HepG2 (cell line): Measurements from ENCODE around the gene RCOR1. TPM values are rescaled to one million over a fixed set of nuclear protein-coding genes. Genes with fewer than 3 reads are reported as not detected.

Experiments
- ETV5 ChIP-seq: IDR thresholded peaks from 2 replicates; pipeline ENCODE4 v1.6.1; 2018; ENCODE audit warnings: missing biosample characterization, missing genetic modification reagents, inconsistent platforms, borderline replicate concordance
- FOXK2 ChIP-seq: fragments of 450-650 bp; IDR thresholded peaks from 2 replicates; pipeline ENCODE4 v1.6.1; 2016
- LBX2 ChIP-seq: sonication (generic); formaldehyde crosslinking; IDR thresholded peaks from 2 replicates; pipeline ENCODE4 v1.5.0; 2020; ENCODE audit warnings: missing genetic modification reagents, mild to moderate bottlenecking, borderline replicate concordance
- NFE2L1 ChIP-seq: sonication (generic); formaldehyde crosslinking; IDR thresholded peaks from 2 replicates; pipeline ENCODE4 v1.4.0; 2020; ENCODE audit warnings: missing genetic modification reagents, mild to moderate bottlenecking, borderline replicate concordance
- REST ChIP-seq, 2 experiments: IDR thresholded peaks; 2 replicates each; pipeline ENCODE4 v1.6.1; 2011 to 2012; ENCODE audit warnings: low read length in 2 of 2, borderline replicate concordance in 1 of 2, low read depth in 1 of 2, mild to moderate bottlenecking in 1 of 2, moderate library complexity in 1 of 2
- SMC3 ChIP-seq: IDR thresholded peaks from 2 replicates; pipeline ENCODE4 v1.6.1; 2011; ENCODE audit warnings: low read length, improper control_type of control experiment
- SRY ChIP-seq: sonication (generic); formaldehyde crosslinking; IDR thresholded peaks from 2 replicates; pipeline ENCODE4 v1.8.0; 2022; ENCODE audit warnings: mild to moderate bottlenecking, missing genetic modification reagents
- ZBTB44 ChIP-seq: sonication (generic); formaldehyde crosslinking; IDR thresholded peaks from 2 replicates; pipeline ENCODE4 v1.4.0; 2020; ENCODE audit warnings: missing genetic modification reagents
- ZHX2 ChIP-seq, 2 experiments: sonication (generic) in 1 of 2; formaldehyde crosslinking in 1 of 2; IDR thresholded peaks; 2 replicates each; pipeline versions ENCODE4 v1.6.1 to v1.9.0; 2014 to 2022; ENCODE audit warnings: antibody characterized with exemption in 1 of 2, borderline replicate concordance in 1 of 2, inconsistent platforms in 1 of 2, low read depth in 1 of 2, missing genetic modification reagents in 1 of 2
- ZNF263 ChIP-seq: sonication (generic); formaldehyde crosslinking; IDR thresholded peaks from 2 replicates; pipeline ENCODE4 v1.4.0; 2020; ENCODE audit warnings: missing genetic modification reagents
- ZNF496 ChIP-seq: sonication (generic); formaldehyde crosslinking; IDR thresholded peaks from 2 replicates; pipeline ENCODE4 v1.8.1; 2023; ENCODE audit warnings: mild to moderate bottlenecking, moderate library complexity, missing genetic modification reagents; ENCODE audit not compliant: insufficient replicate concordance
- ZNF83 ChIP-seq: sonication (generic); formaldehyde crosslinking; IDR thresholded peaks from 2 replicates; pipeline ENCODE4 v1.4.0; 2020; ENCODE audit warnings: missing genetic modification reagents, mild to moderate bottlenecking, borderline replicate concordance
- ZUFSP ChIP-seq: sonication (generic); formaldehyde crosslinking; IDR thresholded peaks from 2 replicates; pipeline ENCODE4 v1.9.0; 2021; ENCODE audit warnings: missing genetic modification reagents, mild to moderate bottlenecking, borderline replicate concordance
- polyA plus RNA-seq, 8 experiments: library from polyadenylated mRNA; depleted of rRNA in 3 of 8; stranded (reverse) in 7 of 8; unstranded in 1 of 8; fragments of >200 nt; fragmentation: Illumina TruSeq in 4 of 8; extraction: Trizol in 4 of 8; gene quantifications; 2 replicates each; pipeline versions ENCODE4 v1.2.1 to v1.2.3, GENCODE V29; 2011 to 2016; ENCODE audit warnings: low read depth in 4 of 8, missing spikeins in 1 of 8, mixed read lengths in 1 of 8; ENCODE audit not compliant: insufficient read depth in 1 of 8
- total RNA-seq, 5 experiments: library from RNA; depleted of rRNA; stranded (reverse); fragments of >200 nt; fragmentation: Illumina TruSeq; extraction: Trizol; gene quantifications; 2 replicates each; pipeline ENCODE4 v1.2.3, GENCODE V29; 2016; ENCODE audit warnings: low read depth in 1 of 5

Gene RCOR1
- total and polyA plus RNA-seq, 2 of the 13 experiments (the other 11 are each of a cell fraction or from before 2014, with no cell fraction given), result 10.2 to 11.1 TPM

GRCh38 chr14:102593061-102593824, 794 bp downstream of the RCOR1 start (continued):
- TF ChIP-seq ZBTB44 (CRISPR knock-in tag), result no peak
- no peak for TF ChIP-seq ZUFSP (CRISPR knock-in tag)
- TF ChIP-seq ZNF496 (CRISPR knock-in tag), result no peak
- no peak for TF ChIP-seq FOXK2
- TF ChIP-seq ZHX2 (IDR thresholded peaks at IDR 0.05; ENCODE audit: low read depth), result no peak
- no peak for TF ChIP-seq ZHX2 (CRISPR knock-in tag; IDR thresholded peaks at IDR 0.05; ENCODE audit: borderline replicate concordance)
- no peak for TF ChIP-seq ETV5 (CRISPR knock-in tag)
- TF ChIP-seq ZNF263 (CRISPR knock-in tag), result no peak
- no peak for TF ChIP-seq SRY (CRISPR knock-in tag)
- no peak for TF ChIP-seq SMC3
- TF ChIP-seq LBX2 (CRISPR knock-in tag), result no peak
- TF ChIP-seq NFE2L1 (CRISPR knock-in tag), result no peak
- TF ChIP-seq REST (IDR thresholded peaks at IDR 0.05; ENCODE audit: borderline replicate concordance in 1 of 2, low read depth in 1 of 2, low read length in 2 of 2), result no peak
- TF ChIP-seq ZNF83 (CRISPR knock-in tag), result no peak
